LNCaP clone FGC (cell line): ENCODE results near the gene TPRG1L.

Source experiments
- DNase-seq: peaks from one replicate; pipeline ENCODE4 v3.0.0-alpha.2; 2011; ENCODE audit warnings: low read depth
- H3K4me3 ChIP-seq: 2 replicates; pipeline ENCODE4 v1.5.1; 2011; ENCODE audit warnings: mild to moderate bottlenecking, low read depth, low read length, control low read depth
- CTCF ChIP-seq: IDR thresholded peaks from 2 replicates; pipeline ENCODE4 v1.5.1; 2012; ENCODE audit warnings: mild to moderate bottlenecking; ENCODE audit not compliant: control insufficient read depth, insufficient read depth; ENCODE audit errors: extremely low read depth

Gene TPRG1L

GRCh38 chr1:3603571-3604467 lies 21.0 kb upstream of the TPRG1L start:
- DNase-seq = no peak
- H3K4me3 ChIP-seq = no peak overlapping the region
- no peak for TF ChIP-seq CTCF

GRCh38 chr1:3604468-3604974 lies 20.3 kb upstream of the TPRG1L start:
- no peak for TF ChIP-seq CTCF
- no peak for DNase-seq
- H3K4me3 ChIP-seq = no peak overlapping the region

GRCh38 chr1:3604997-3605823 lies 19.6 kb upstream of the TPRG1L start:
- DNase-seq = no peak
- TF ChIP-seq CTCF = no peak
- H3K4me3 ChIP-seq = no peak overlapping the region

GRCh38 chr1:3606779-3607702 lies 17.8 kb upstream of the TPRG1L start:
- TF ChIP-seq CTCF = no peak
- no peak overlapping the region for H3K4me3 ChIP-seq
- DNase-seq = no peak

- TF ChIP-seq CTCF = no peak
- no peak for DNase-seq
- H3K4me3 ChIP-seq = no peak overlapping the region
These were observed 17.1 kb upstream of the TPRG1L start for GRCh38 chr1:3607703-3608065.

GRCh38 chr1:3608154-3608553 lies 16.7 kb upstream of the TPRG1L start:
- TF ChIP-seq CTCF = no peak
- DNase-seq = no peak
- H3K4me3 ChIP-seq = no peak overlapping the region
